Astrocyte (in vitro differentiated cells and primary cell): ENCODE data around the gene S100PBP.

Experiments used
- EZH2 ChIP-seq: IDR thresholded peaks from 2 replicates; pipeline ENCODE4 v1.6.1; 2012; ENCODE audit warnings: mild to moderate bottlenecking, low read length, inconsistent platforms; ENCODE audit not compliant: insufficient read depth
- TF ChIP-seq, protein P1 (sequence below): IDR thresholded peaks from 2 replicates; pipeline ENCODE4 v1.5.1; 2011; ENCODE audit warnings: low read depth, mild to moderate bottlenecking, inconsistent platforms, low read length, moderate library complexity; ENCODE audit not compliant: insufficient read depth

DNA sequence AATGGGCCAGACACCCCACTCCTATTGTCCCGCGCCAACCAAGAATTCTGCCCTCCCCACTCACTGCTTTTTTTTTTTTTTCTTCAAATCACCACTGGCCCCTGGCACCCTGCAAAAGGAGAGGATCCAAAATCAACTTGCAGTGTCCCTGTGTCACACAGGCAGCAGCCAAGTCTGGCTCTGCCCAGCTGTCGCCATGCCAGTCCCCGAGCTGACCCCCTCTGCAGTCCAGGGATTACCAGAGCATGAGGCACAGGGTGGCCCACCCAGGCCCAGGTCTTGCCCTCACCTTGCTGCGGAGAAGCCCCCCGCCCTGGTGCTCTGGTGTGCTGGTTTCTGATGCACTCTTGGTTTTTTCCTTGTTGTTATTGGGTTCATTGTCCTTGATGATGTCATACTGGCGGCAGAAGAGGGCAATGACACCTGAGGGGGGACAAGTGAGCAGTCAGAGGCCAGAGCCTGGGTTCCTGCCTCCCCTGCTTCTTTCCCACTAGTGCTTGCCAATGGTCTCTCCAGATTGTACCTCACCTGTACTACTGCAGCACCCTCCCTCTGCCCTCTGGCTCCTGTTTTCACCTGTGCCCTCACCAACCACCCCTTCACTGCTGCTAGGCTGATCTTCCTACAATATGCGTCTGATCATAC, 47.0 kb downstream of the S100PBP start:
- TF ChIP-seq, protein P1, sequence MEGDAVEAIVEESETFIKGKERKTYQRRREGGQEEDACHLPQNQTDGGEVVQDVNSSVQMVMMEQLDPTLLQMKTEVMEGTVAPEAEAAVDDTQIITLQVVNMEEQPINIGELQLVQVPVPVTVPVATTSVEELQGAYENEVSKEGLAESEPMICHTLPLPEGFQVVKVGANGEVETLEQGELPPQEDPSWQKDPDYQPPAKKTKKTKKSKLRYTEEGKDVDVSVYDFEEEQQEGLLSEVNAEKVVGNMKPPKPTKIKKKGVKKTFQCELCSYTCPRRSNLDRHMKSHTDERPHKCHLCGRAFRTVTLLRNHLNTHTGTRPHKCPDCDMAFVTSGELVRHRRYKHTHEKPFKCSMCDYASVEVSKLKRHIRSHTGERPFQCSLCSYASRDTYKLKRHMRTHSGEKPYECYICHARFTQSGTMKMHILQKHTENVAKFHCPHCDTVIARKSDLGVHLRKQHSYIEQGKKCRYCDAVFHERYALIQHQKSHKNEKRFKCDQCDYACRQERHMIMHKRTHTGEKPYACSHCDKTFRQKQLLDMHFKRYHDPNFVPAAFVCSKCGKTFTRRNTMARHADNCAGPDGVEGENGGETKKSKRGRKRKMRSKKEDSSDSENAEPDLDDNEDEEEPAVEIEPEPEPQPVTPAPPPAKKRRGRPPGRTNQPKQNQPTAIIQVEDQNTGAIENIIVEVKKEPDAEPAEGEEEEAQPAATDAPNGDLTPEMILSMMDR: no peak
- no peak for TF ChIP-seq EZH2
